ENCODE results near the gene HSD3B7.

- TF ChIP-seq EP300 (IDR thresholded peaks at IDR 0.05) (no peak), POLR2A (IDR thresholded peaks at IDR 0.05) (no peak), CTCF (IDR thresholded peaks at IDR 0.05) (no peak), POLR2AphosphoS5 (IDR thresholded peaks at IDR 0.05) (no peak)
Measured at GRCh38 chr16:31022544-31023251, 37.7 kb downstream of the HSD3B7 start.
